GM19438 (cell line): ENCODE results near the gene ZKSCAN1.
"Not testable (repeated sequence)": the region's sequence is repeated elsewhere in the genome, so short reads cannot be mapped to it uniquely, and the experiment has no call there.

Experiments
- ATAC-seq: cut with Tn5 transposase; IDR thresholded peaks from one replicate; pipeline ENCODE4 v1.9.1; 2021; ENCODE audit warnings: low read depth; ENCODE audit not compliant: unreplicated experiment

The ZKSCAN1 gene

GRCh38 chr7:100015232-100016214 is at the start of gene ZKSCAN1:
ZKSCAN1 (plus strand) TSS chr7:100015596; CDS start chr7:100023507, 7,911 bp downstream.
- peak; percentile 94 for ATAC-seq

- ATAC-seq: no peak
Observed at GRCh38 chr7:99969298-99969697, 46.1 kb upstream of the ZKSCAN1 start.

DNA sequence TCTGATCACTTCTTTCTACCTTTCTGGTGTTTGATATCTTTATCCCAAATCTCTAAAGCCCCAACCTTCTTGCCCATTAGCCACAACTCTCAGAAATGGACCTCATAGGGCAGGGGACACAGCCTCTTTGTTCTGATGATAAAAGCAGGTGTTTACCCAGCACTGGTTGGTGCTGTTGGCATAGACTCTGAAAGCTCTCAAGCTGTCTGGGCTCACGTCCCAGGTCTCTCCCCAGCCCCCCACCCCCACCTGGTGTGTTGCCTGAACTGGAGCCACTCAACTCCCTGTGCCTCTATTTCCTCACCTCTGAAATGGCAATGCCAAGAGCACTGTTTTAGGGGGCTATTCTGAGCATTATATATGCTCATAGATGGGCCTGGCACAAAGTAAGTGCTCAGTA is 45.6 kb upstream of the ZKSCAN1 start:
- not testable (repeated sequence) for ATAC-seq

DNA sequence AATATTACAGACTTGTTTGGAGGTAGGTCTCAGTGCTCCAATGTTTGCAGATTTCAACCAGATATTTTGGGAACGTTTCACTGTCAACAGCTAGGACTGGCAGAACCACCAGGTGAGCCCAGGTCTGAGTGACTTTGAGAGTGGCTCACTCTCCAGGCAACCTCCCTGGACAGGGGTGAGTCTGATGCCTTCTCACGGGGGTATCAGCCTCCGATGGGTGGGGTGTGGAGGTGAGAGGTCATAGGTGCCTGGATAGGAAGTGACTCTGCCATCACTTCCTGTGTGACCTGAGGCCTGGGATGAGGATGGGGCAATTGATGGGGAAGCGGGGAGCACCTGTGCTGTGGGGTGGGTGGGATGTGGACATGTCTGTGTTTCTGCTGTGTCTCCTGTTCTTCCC is 44.2 kb upstream of the ZKSCAN1 start:
- ATAC-seq: no peak

DNA sequence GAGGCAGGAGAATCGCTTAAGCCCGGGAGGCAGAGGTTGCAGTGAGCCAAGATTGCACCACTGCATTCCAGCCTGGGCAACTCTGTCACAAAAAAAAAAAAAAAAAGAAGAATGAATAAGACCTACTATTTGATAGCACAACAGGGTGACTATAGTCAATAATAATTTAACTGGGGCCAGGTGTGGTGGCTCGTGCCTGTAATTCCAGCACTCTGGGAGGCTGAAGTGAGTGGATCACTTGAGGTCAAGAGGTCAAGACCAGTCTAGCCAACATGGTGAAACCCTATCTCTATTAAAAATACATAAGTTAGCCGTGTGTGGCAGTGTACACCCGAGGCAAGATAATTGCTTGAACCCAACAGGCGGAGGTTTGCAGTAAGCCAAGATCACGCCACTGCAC is 41.6 kb upstream of the ZKSCAN1 start:
- ATAC-seq: not testable (repeated sequence)

- ATAC-seq: no peak
Observed at GRCh38 chr7:99974681-99975080, 40.7 kb upstream of the ZKSCAN1 start.

GRCh38 chr7:99975782-99976521 is 39.4 kb upstream of the ZKSCAN1 start, which contains the start of gene AZGP1:
AZGP1 (minus strand) TSS chr7:99976031; CDS start chr7:99976020, 11 bp downstream.
- ATAC-seq: no peak

DNA sequence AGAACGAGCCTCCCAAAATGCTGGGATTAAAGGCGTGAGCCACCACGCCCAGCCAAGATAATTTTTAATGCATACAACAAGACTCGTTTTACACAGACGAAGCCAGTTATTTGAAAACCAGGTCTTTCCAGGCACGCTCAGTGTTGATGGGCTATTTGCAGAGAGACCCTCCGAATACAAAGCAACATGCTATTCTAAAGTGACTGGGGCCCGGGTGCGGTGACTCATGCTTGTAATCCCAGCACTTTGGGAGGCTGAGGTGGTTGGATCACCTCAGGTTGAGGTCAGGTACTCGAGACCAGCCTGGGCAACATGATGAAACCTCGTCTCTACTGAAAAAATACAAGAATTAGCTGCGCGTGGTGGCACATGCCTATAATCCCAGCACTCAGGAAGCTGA is 38.8 kb upstream of the ZKSCAN1 start:
- ATAC-seq: no peak

GRCh38 chr7:99979814-99980225 is 35.6 kb upstream of the ZKSCAN1 start:
- ATAC-seq: not testable (repeated sequence)

GRCh38 chr7:99980448-99980872 is 34.9 kb upstream of the ZKSCAN1 start:
- not testable (repeated sequence) for ATAC-seq

GRCh38 chr7:99981066-99981465 is 34.3 kb upstream of the ZKSCAN1 start:
- not testable (repeated sequence) for ATAC-seq

- ATAC-seq: no peak
Observed at GRCh38 chr7:99984593-99984992, 30.8 kb upstream of the ZKSCAN1 start.

- not testable (repeated sequence) for ATAC-seq
Observed at GRCh38 chr7:99987306-99987705, 28.1 kb upstream of the ZKSCAN1 start.

DNA sequence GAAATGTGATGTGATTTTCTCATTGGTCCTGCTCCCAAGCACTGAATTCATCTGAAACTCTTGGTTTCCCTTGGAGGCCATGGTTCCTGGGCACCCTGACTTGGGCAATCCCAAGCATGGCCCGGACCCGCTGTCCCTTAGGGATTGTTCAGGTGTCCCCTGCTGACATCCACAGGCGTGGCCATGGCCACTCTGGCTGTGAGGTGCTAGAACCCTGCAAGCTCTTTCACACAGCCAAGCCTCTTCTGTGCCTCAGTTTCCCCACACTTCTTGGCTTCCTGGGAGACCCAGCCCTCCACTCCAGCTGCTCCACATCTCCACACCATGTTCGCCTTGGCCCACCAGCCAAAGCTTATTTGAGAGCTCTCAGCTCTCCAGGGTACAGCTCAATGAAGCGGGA is 27.6 kb upstream of the ZKSCAN1 start:
- no peak for ATAC-seq

DNA sequence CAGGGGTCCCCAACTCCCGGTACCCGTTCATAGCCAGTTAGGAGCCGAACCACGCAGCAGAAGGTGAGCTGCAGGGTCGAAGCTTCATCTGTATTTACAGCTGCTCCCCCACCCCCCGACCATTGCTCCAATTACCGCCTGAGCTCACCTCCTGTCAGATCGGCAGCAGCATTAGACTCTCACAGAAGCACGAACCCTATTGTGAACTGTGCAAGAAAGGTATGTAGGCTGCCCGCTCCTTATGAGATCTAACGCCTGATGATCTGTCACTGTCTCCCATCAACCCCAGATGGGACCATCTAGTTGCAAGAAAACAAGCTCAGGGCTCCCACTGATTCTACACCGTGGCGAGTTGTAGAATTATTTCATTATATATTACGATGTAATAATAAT is 24.9 kb upstream of the ZKSCAN1 start:
- no peak for ATAC-seq

DNA sequence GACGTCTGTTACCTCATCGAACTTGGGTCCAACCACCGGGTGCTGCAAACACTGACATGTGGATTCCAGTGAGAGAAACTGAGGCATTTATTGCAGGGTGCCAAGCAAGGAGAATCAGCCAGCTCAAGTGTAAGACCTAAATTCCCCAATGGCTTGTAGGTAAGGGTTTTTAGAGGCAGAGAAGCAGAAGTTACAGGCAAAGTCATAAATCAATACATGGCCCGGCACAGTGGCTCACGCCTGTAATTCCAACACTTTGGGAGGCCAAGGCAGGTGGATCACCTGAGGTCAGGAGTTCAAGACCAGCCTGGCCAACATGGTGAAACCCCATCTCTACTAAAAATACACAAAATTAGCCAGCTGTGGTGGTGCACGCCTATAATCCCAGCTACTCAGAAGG is 23.9 kb upstream of the ZKSCAN1 start:
- not testable (repeated sequence) for ATAC-seq

DNA sequence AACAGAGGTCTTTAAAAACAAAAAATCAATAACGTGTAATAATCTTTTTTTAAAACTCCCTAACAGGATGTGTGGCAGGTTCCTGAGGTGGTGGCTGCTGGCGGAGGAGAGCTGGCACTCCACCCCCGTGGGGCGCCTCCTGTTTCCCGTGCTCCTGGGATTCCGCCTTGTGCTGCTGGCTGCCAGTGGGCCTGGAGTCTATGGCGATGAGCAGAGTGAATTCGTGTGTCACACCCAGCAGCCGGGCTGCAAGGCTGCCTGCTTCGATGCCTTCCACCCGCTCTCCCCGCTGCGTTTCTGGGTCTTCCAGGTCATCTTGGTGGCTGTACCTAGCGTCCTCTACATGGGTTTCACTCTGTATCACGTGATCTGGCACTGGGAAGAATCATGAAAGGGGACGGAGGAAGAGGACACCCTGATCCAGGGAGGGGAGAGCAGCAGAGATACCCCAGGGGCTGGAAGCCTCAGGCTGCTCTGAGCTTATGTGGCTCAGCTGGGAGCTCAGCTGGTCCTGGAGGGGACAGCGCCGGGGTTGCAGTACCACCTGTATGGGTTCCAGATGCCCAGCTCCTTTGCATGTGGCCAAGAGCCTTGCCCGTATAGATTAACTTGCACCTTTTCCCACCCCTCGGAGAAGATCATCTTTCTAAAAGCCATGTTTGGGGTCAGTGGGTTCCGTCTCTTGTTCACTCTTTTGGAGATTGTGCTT is 22.9 kb upstream of the ZKSCAN1 start:
- no peak for ATAC-seq

- no peak for ATAC-seq
Observed at GRCh38 chr7:99994819-99995218, 20.6 kb upstream of the ZKSCAN1 start.

DNA sequence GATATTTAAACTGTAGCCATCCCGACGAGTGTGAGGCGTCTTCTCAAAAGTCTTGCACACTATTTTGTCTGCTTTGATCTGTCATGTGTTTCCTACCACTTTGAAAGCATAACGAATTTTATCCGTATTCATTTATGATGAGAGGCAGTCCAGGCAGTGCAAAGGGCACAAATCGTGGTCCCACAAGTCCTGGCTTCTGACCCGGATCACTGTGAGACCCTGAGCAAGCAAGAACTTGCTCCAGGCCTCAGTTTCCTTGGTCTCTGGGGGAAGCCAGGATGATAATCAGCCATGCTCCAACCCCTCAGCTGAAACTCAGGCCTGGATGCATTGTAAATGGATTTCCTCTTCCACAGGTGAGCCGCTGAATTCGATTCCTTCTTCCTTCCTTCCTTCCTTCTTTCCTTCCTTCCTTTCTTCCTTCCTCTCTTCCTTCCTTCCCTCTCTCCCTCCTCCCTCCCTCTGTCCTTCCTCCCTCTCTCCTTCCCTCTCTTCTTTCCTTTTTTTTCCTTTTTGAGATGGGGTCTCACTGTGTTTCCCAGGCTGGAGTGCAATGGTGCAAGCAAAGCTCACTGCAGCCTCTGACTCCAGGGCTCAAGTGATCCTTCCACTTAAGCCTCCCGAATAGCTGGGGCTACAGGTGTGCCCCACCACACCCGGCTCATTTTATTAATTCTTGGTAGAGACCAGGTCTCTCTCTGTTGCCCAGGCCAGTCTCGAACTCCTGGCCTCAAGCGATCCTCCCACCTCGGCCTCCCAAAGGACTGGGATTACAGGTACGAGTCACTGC is 18.4 kb upstream of the ZKSCAN1 start:
- ATAC-seq: no peak
